IPS-20b (cell line): ENCODE results near the gene STK33.

Experiments used
- H3K27ac ChIP-seq: one replicate; pipeline ENCODE4 v1.5.1; 2013; ENCODE audit warnings: low read length
- H3K27me3 ChIP-seq: 2 replicates; pipeline ENCODE4 v1.6.1; 2013; ENCODE audit warnings: mild to moderate bottlenecking, low read length, inconsistent platforms; ENCODE audit not compliant: insufficient read depth
- H3K36me3 ChIP-seq: 2 replicates; pipeline ENCODE4 v1.6.1; 2013; ENCODE audit warnings: low read depth, mild to moderate bottlenecking, inconsistent platforms, low read length, moderate library complexity; ENCODE audit not compliant: insufficient read depth
- H3K4me1 ChIP-seq: 2 replicates; pipeline ENCODE4 v1.6.1; 2013; ENCODE audit warnings: mild to moderate bottlenecking, control low read depth, inconsistent platforms, low read length, moderate library complexity; ENCODE audit not compliant: insufficient read depth
- H3K4me3 ChIP-seq: 2 replicates; pipeline ENCODE4 v1.5.1; 2013; ENCODE audit warnings: mild to moderate bottlenecking, low read length, inconsistent platforms
- H3K9ac ChIP-seq: 2 replicates; pipeline ENCODE4 v1.6.1; 2013; ENCODE audit warnings: low read depth, mild to moderate bottlenecking, inconsistent platforms, low read length, moderate library complexity
- H3K9me3 ChIP-seq: 2 replicates; pipeline ENCODE4 v1.6.1; 2013; ENCODE audit warnings: mild to moderate bottlenecking, low read depth, low read length, inconsistent platforms; ENCODE audit not compliant: insufficient read depth

Gene STK33

DNA sequence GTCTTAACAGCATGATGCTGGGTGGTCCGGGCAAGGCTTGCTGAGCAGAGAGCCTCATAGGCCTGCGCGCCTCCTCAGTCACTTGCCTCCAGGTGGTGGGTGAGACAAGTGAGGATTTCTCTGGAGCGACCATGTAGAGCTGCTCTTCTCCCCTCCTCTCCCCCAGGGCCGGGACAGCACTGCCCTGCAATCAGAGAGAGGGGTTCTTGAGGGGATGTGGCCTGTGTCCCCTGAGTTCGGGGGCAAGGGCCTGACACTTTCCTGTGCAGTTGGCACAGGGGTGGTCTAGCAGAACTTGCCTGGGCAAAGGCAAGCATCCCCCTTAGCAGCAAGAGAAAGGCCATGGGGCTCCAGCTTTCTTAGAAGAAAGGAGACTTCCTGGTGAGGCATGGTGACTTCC is 234.5 kb downstream of the STK33 start:
- Histone ChIP-seq H3K27ac (no peak overlapping the region), H3K9me3 (no peaks in the 10 kb centered on the region), H3K4me1 (no peaks in the 10 kb centered on the region; the same call in 1 of the 2 replicates), H3K36me3 (no peaks in the 10 kb centered on the region), H3K27me3 (no peaks in the 10 kb centered on the region), H3K9ac (no peak overlapping the region), H3K4me3 (no peak overlapping the region)

- H3K36me3 ChIP-seq = no peaks in the 10 kb centered on the region
- no peak overlapping the region for H3K4me3 ChIP-seq
- no peaks in the 10 kb centered on the region; the same call in 1 of the 2 replicates for H3K4me1 ChIP-seq
- no peaks in the 10 kb centered on the region for H3K9me3 ChIP-seq
- H3K27me3 ChIP-seq = no peaks in the 10 kb centered on the region
- no peak overlapping the region for H3K27ac ChIP-seq
- H3K9ac ChIP-seq = no peak overlapping the region
These were observed 236.0 kb downstream of the STK33 start for GRCh38 chr11:8357891-8358566.

DNA sequence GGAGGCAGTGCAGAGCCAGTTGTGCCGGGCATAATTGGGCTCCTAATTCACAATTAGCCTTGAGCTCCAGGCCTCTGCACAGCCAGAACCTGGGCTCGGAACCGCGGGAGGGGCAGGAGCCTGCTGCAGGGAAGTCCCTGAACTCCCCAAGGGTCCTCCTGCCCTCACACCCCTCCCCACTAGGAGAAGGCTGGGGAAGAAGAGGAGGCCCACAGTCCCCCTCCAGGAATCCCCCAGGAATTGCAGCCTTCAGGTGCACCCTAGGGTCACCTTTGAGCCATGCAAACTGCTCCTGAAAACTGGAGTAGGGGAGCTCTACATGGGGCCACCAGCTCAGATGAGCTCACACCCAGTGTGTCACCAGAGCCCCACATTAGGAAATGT is 236.5 kb downstream of the STK33 start:
- H3K9me3 ChIP-seq = no peaks in the 10 kb centered on the region
- no peaks in the 10 kb centered on the region; the same call in 1 of the 2 replicates for H3K4me1 ChIP-seq
- no peak overlapping the region for H3K4me3 ChIP-seq
- no peak overlapping the region for H3K27ac ChIP-seq
- H3K27me3 ChIP-seq = no peaks in the 10 kb centered on the region
- no peaks in the 10 kb centered on the region for H3K36me3 ChIP-seq
- no peak overlapping the region for H3K9ac ChIP-seq

DNA sequence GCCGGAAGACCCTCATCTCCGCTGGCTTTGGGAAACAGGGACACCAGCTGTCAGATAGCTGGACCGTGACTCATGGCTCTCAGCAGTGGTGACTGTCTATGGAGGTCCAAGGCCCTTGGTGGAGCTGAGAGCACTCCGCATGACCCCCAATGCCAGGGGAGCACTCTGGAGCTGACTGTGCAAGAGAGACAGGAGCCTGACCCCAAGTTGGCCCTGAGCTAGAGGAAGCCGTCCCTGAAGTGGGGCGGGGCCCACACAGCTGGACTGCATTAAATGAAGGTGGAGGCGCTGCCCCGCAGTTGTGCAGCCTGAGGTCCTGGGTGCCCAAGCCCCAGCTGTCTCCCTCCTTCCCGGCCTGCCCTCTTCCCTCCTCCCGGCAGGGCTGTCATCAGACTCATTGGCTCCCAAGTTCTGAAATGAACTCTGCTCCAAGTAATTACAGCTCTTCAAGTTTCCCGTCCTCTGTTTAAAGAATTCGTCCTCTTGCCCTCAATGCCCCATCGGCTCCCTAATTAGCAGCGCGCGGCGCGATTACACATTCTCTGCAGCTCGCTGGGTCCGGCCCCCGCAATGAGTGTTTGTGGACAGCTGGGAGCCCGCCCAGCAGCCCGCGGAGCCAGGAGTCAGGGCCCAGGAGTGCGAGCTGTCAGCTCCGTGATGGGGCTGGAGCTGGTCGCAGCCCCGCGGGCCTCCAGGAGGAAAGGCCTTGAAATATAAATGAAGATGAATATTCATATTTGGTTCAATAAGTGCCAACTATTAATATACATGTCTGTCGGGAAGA is 237.1 kb downstream of the STK33 start:
- H3K27ac ChIP-seq = no peak overlapping the region
- no peaks in the 10 kb centered on the region for H3K36me3 ChIP-seq
- no peak overlapping the region for H3K4me3 ChIP-seq
- no peaks in the 10 kb centered on the region for H3K9me3 ChIP-seq
- H3K27me3 ChIP-seq = no peaks in the 10 kb centered on the region
- no peaks in the 10 kb centered on the region; the same call in 1 of the 2 replicates for H3K4me1 ChIP-seq
- H3K9ac ChIP-seq = no peak overlapping the region

GRCh38 chr11:8356216-8356615 is 237.8 kb downstream of the STK33 start:
- H3K36me3 ChIP-seq = no peaks in the 10 kb centered on the region
- H3K9ac ChIP-seq = no peak overlapping the region
- no peaks in the 10 kb centered on the region; the same call in 1 of the 2 replicates for H3K4me1 ChIP-seq
- H3K4me3 ChIP-seq = no peak overlapping the region
- no peak overlapping the region for H3K27ac ChIP-seq
- H3K27me3 ChIP-seq = no peaks in the 10 kb centered on the region
- H3K9me3 ChIP-seq = no peaks in the 10 kb centered on the region

DNA sequence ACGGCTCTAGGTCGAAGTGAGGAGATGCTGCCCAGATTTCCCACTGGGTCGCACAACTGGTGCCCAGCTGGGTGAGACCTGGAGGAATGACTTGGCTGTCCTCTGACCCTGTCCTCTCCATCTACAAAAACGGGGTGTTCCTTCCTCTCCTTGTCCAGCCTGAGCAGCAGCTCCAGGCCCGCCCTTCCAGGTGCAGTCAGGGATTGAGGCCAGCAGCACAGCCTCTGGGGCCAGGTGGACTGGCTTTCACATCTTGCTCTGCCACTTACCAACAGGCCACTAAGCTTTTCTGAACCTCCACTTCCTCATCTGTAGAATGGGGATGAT is 238.6 kb downstream of the STK33 start:
- no peaks in the 10 kb centered on the region for H3K36me3 ChIP-seq

GRCh38 chr11:8354622-8355415 is 239.2 kb downstream of the STK33 start:
- no peaks in the 10 kb centered on the region for H3K27me3 ChIP-seq

More for the DNA sequence above, 238.6 kb downstream of the STK33 start:
- Histone ChIP-seq H3K9me3 (no peaks in the 10 kb centered on the region), H3K27ac (no peak overlapping the region), H3K4me3 (no peak overlapping the region), H3K4me1 (no peaks in the 10 kb centered on the region; the same call in 1 of the 2 replicates), H3K9ac (no peak overlapping the region), H3K27me3 (no peaks in the 10 kb centered on the region)

DNA sequence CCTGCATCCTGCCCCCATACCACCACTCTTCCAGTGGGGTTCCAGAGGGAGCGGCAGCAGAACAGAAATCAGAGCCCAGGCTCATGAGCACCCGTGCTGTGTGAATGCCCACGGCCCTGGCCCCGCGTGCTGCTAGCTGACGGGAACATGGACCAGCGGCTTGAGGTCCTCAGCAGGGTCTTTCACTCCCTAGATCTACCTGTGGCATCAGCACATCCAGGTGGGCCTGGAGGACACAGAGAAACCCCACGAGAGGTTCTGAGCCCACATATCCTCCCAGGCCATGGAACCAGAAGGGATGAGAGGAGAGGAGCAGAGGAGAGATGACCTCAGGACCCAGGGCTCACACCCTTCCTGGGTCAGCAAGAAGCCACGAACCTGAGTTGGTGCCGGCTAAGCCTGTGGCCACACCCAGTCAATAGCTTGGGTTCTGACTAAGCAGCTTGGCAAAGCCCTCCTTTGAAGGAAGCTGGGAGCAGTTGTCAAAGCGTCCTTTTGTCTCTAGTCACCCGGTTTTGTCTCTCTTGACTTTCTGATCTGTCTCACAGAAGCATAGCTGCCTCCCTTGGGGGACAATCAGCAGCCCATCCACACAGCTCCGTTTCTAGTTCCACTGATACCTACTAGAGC is 241.0 kb downstream of the STK33 start:
- no peak overlapping the region for H3K27ac ChIP-seq
- H3K36me3 ChIP-seq = no peaks in the 10 kb centered on the region
- H3K4me3 ChIP-seq = no peak overlapping the region
- H3K9me3 ChIP-seq = no peaks in the 10 kb centered on the region
- H3K4me1 ChIP-seq = no peaks in the 10 kb centered on the region; the same call in 1 of the 2 replicates
- H3K27me3 ChIP-seq = no peaks in the 10 kb centered on the region
- no peak overlapping the region for H3K9ac ChIP-seq

More at GRCh38 chr11:8354622-8355415, 239.2 kb downstream of the STK33 start:
- no peak overlapping the region for H3K4me3 ChIP-seq
- no peaks in the 10 kb centered on the region for H3K36me3 ChIP-seq
- no peaks in the 10 kb centered on the region for H3K9me3 ChIP-seq
- no peak overlapping the region for H3K27ac ChIP-seq
- no peaks in the 10 kb centered on the region; the same call in 1 of the 2 replicates for H3K4me1 ChIP-seq
- no peak overlapping the region for H3K9ac ChIP-seq

- Histone ChIP-seq H3K4me3 (no peak overlapping the region), H3K9me3 (no peaks in the 10 kb centered on the region), H3K4me1 (no peaks in the 10 kb centered on the region; the same call in 1 of the 2 replicates), H3K27me3 (no peaks in the 10 kb centered on the region), H3K27ac (no peak overlapping the region), H3K9ac (no peak overlapping the region), H3K36me3 (no peaks in the 10 kb centered on the region)
These were observed 241.7 kb downstream of the STK33 start for GRCh38 chr11:8352103-8352875.

DNA sequence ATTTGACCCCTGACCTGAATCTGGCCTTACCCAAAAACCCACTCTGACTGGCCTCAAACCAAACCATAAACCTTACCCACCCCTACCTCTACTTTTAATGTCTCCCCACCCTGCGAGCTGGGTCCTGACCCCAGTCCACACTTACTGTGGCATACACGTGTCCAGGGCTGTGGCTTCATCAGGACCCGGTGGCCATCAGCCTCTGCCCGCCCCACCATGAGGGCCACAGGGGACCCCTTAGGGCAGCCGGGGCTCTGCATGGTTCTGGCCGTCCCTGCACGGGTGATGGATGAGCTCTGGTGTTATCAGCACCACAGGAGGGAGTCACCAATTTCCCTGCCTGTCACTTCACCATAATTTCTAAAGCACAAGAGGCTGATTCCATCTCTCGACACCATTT is 242.8 kb downstream of the STK33 start:
- H3K4me1 ChIP-seq = no peaks in the 10 kb centered on the region
- H3K36me3 ChIP-seq = no peaks in the 10 kb centered on the region
- H3K9me3 ChIP-seq = no peaks in the 10 kb centered on the region
- H3K9ac ChIP-seq = no peak overlapping the region
- H3K4me3 ChIP-seq = no peak overlapping the region
- H3K27ac ChIP-seq = no peak overlapping the region
- H3K27me3 ChIP-seq = no peaks in the 10 kb centered on the region

DNA sequence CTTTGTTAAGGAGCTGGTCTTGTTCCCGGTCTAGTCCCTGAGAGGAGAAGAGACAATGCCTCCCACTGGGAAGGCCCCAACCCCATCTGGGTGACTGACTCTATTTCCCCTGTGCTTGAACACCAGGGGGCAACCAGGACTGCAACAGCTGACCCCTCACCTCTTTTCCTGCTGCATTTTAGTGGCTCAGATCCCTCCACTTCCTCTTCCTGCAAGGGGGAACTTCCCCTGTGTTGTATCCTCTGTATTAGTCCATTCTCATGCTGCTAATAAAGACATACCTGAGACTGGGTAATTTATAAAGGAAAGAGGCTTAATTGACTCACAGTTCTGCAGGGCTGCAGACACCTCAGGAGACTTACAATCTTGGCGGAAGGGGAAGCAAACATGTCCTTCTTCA is 246.1 kb downstream of the STK33 start:
- H3K4me3 ChIP-seq = no peak overlapping the region
- H3K9me3 ChIP-seq = no peaks in the 10 kb centered on the region
- H3K36me3 ChIP-seq = no peaks in the 10 kb centered on the region
- no peak overlapping the region for H3K9ac ChIP-seq
- no peaks in the 10 kb centered on the region for H3K4me1 ChIP-seq
- no peak overlapping the region for H3K27ac ChIP-seq
- no peaks in the 10 kb centered on the region for H3K27me3 ChIP-seq
